AG08396 (cell line): ENCODE results near the gene VARS1.
"Not testable (repeated sequence)": the region's sequence is repeated elsewhere in the genome, so short reads cannot be mapped to it uniquely, and the experiment has no call there.

Experiments
- DNase-seq: peaks from one replicate; pipeline ENCODE4 v3.0.0; 2012; ENCODE audit warnings: low spot score, mixed read lengths

The VARS1 gene

GRCh38 chr6:31822036-31822821, 26.7 kb upstream of the VARS1 start:
- peak; percentile 79 for DNase-seq

GRCh38 chr6:31821301-31822035, 25.9 kb upstream of the VARS1 start:
- no peak for DNase-seq

GRCh38 chr6:31820399-31820798, 24.8 kb upstream of the VARS1 start:
- not testable (repeated sequence) for DNase-seq

- DNase-seq: no peak
These were observed 24.3 kb upstream of the VARS1 start for GRCh38 chr6:31819871-31820299.

GRCh38 chr6:31817929-31818511, 22.5 kb upstream of the VARS1 start:
- DNase-seq: not testable (repeated sequence)

- not testable (repeated sequence) for DNase-seq
These were observed 21.8 kb upstream of the VARS1 start for GRCh38 chr6:31817133-31817928.

GRCh38 chr6:31815025-31815838, 19.7 kb upstream of the VARS1 start, which contains the start of the genes HSPA1A and HSPA1L:
Gene HSPA1A (plus strand): TSS chr6:31815543. CDS start chr6:31815757, 214 bp downstream.
Gene HSPA1L (minus strand): TSS chr6:31815283. CDS start chr6:31811972, 3,311 bp downstream.
- peak; percentile 94 for DNase-seq

GRCh38 chr6:31814677-31815024, 19.1 kb upstream of the VARS1 start:
- peak; percentile 92 for DNase-seq

- no peak for DNase-seq
These were observed 17.9 kb upstream of the VARS1 start for GRCh38 chr6:31813465-31813849.

- no peak for DNase-seq
These were observed 16.1 kb upstream of the VARS1 start for GRCh38 chr6:31811645-31812044.

- not testable (repeated sequence) for DNase-seq
These were observed 13.0 kb upstream of the VARS1 start for GRCh38 chr6:31808599-31808998.

- peak; percentile 100 for DNase-seq
These were observed 11.1 kb upstream of the VARS1 start, which contains the start of gene LSM2 for GRCh38 chr6:31806470-31807272. Gene LSM2 (minus strand): TSS chr6:31806966. CDS start chr6:31806757, 209 bp downstream.

GRCh38 chr6:31805939-31806469, 10.5 kb upstream of the VARS1 start:
- no peak for DNase-seq

- DNase-seq: not testable (repeated sequence)
These were observed 5.7 kb upstream of the VARS1 start for GRCh38 chr6:31801031-31801927.

GRCh38 chr6:31799781-31800180, 4.2 kb upstream of the VARS1 start:
- DNase-seq: peak; percentile 28

GRCh38 chr6:31797588-31797987, 2.0 kb upstream of the VARS1 start:
- no peak for DNase-seq

GRCh38 chr6:31796993-31797385, 1.4 kb upstream of the VARS1 start:
- no peak for DNase-seq

- DNase-seq: peak; percentile 77
These were observed 511 bp downstream of the VARS1 start for GRCh38 chr6:31794866-31795615.
